AG09319 (cell line): ENCODE measurements around the gene HOXC5.

Experiments used
- DNase-seq: peaks from one replicate; pipeline ENCODE4 v3.0.0-alpha.2; 2010; ENCODE audit warnings: low read depth; ENCODE audit errors: extremely low read depth
- CTCF ChIP-seq: IDR thresholded peaks from 2 replicates; pipeline ENCODE4 v1.5.1; 2011; ENCODE audit warnings: low read depth, mild to moderate bottlenecking, inconsistent platforms, low read length, moderate library complexity

Gene HOXC5

GRCh38 chr12:54034785-54035310, 2.0 kb downstream of the HOXC5 start:
- DNase-seq = no peak
- TF ChIP-seq CTCF = no peak

GRCh38 chr12:54035568-54036264, 2.9 kb downstream of the HOXC5 start:
- TF ChIP-seq CTCF = no peak

GRCh38 chr12:54036620-54037359, 3.9 kb downstream of the HOXC5 start:
- no peak for DNase-seq
- no peak for TF ChIP-seq CTCF

More at GRCh38 chr12:54035568-54036264, 2.9 kb downstream of the HOXC5 start:
- DNase-seq = no peak

- TF ChIP-seq CTCF = no peak
- DNase-seq = no peak
Measured at GRCh38 chr12:54037360-54038283, 4.8 kb downstream of the HOXC5 start.

GRCh38 chr12:54038284-54038870, 5.5 kb downstream of the HOXC5 start:
- TF ChIP-seq CTCF = no peak
- DNase-seq = no peak

GRCh38 chr12:54038871-54039414, 6.1 kb downstream of the HOXC5 start:
- no peak for TF ChIP-seq CTCF
- no peak for DNase-seq
